Fibroblast of mammary gland (primary cell): ENCODE data around the gene GNAT1.

Source experiments
- DNase-seq: peaks from one replicate; pipeline ENCODE4 v3.0.0-alpha.2; 2010; ENCODE audit warnings: low read depth
- H3K4me3 ChIP-seq: 2 replicates; pipeline ENCODE4 v1.5.1; 2011; ENCODE audit warnings: low read depth, mild to moderate bottlenecking, low read length, moderate library complexity; ENCODE audit not compliant: control insufficient read depth
- CTCF ChIP-seq: conservative IDR thresholded peaks from 2 replicates; pipeline ENCODE4 v1.5.1; 2011; ENCODE audit warnings: low read depth, low read length, inconsistent platforms; ENCODE audit not compliant: control insufficient read depth, insufficient read depth

The GNAT1 gene

GRCh38 chr3:50211930-50212329 lies 20.5 kb downstream of the GNAT1 start:
- TF ChIP-seq CTCF, result no peak
- H3K4me3 ChIP-seq, result no peak overlapping the region
- DNase-seq, result peak; percentile 53

GRCh38 chr3:50212502-50212901 lies 21.1 kb downstream of the GNAT1 start:
- no peak for TF ChIP-seq CTCF
- DNase-seq, result no peak
- no peak overlapping the region for H3K4me3 ChIP-seq

- no peak for DNase-seq
- no peak overlapping the region for H3K4me3 ChIP-seq
- no peak for TF ChIP-seq CTCF
Observed at GRCh38 chr3:50212971-50213370, 21.6 kb downstream of the GNAT1 start.

GRCh38 chr3:50213373-50213772 lies 22.0 kb downstream of the GNAT1 start:
- no peak for TF ChIP-seq CTCF
- no peak for DNase-seq
- H3K4me3 ChIP-seq, result no peak overlapping the region

- no peak for DNase-seq
- no peak overlapping the region for H3K4me3 ChIP-seq
- no peak for TF ChIP-seq CTCF
Observed at GRCh38 chr3:50214824-50215223, 23.4 kb downstream of the GNAT1 start.

- no peak for TF ChIP-seq CTCF
- DNase-seq, result no peak
- no peak overlapping the region for H3K4me3 ChIP-seq
Observed at GRCh38 chr3:50215529-50215928, 24.1 kb downstream of the GNAT1 start.

- DNase-seq, result no peak
- no peak for TF ChIP-seq CTCF
- no peak overlapping the region for H3K4me3 ChIP-seq
Observed at GRCh38 chr3:50217681-50218080, 26.3 kb downstream of the GNAT1 start.
